Fibroblast of skin of scalp (primary cell): ENCODE results near the gene OSBPL2.

Experiments
- DNase-seq: peaks from one replicate; pipeline ENCODE4 v3.0.0-alpha.2; 2013

Gene OSBPL2

DNA sequence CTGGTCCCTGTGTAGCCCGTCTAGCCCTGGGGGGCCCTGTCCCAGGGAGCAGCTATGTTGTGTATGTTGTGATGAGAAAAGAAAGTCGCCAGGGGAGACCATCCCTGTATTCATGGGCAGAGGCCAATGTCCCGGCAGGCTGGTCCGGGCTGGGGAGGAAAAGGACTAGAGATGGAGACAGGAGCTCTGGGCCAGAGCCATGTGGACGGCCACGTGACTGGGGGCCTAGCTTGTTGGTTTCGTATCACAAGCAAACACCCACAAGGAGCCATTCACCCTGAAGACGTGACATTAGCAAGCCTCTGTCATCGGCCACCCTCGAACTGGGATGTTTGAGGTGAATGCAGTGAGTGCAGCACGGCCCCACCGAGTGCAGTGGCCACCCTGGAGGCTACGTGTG, 15.3 kb upstream of the OSBPL2 start:
- no peak for DNase-seq

DNA sequence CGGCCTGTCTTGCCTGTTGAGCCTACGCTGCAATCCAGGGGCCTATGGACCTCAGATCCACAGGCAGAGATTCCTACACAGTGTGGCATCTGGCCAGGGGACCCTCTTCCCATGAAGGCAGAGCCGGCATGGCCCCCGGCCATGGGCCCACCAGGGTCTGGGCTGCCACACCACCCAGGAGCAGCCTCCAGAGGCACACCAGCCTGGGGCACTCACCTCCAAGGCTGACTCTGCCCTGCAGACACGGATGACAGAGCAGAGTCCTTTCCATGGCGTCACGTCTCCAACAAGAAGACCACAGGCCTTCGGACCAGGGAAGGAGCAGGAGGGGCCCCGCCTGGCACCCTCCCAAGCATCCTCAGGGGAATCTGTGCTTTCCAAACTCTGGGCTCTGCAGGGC, 14.8 kb upstream of the OSBPL2 start:
- no peak for DNase-seq

DNA sequence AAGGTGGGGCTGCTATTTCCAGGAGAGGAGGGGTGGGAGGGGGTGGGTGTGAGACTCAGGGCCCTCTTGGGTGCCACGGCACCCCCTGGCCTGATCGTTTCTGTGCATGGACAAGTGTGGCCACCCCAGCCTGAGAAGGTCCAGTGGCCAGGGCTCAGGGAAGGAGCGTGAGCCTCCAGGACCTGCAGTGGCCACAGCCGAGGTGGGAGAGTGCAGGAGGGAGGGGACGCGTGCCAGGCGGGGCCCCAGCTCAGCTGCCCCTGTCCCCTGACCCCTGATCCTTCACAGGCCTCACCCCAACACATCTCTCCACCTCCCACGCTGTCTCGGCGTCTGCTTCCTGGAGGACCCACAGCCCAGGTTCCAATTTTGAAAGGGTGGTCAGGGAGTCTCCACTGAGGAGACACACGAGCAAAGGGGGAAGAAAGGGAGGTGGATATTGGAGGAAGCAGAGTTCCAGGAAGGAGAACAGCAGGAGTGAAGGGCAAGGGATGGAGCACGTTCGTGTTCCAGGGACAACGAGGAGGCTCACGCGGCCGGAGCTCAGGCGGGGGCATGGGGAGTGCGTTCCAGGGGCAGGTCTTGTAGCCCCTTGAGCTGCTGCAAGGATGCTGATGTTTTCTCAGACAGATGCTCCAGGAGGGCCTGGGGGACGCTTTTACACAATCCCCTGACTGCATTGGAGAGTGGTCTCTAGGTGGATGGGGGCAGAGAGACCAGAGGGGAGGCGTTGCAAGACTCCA, 14.0 kb upstream of the OSBPL2 start:
- no peak for DNase-seq

DNA sequence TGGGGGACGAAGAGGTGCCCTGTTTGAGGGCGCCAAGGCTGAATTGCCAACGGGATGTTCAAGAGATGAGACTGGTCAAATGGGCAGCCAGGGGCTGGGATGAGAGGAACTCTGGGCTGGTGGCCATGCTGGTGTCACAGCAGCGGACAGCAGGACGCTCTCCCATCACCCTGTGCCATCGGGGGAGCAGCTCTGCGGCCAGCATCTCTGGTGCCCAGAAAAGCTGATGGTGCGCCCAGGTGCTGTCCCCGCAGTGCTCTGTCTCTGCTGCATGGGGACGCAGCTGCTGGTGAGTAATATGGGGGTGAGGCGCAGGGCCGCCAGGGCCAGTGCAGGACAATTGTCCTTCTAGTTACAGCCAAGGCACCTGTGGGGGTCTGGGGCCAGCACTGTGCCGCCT, 13.3 kb upstream of the OSBPL2 start:
- no peak for DNase-seq

DNA sequence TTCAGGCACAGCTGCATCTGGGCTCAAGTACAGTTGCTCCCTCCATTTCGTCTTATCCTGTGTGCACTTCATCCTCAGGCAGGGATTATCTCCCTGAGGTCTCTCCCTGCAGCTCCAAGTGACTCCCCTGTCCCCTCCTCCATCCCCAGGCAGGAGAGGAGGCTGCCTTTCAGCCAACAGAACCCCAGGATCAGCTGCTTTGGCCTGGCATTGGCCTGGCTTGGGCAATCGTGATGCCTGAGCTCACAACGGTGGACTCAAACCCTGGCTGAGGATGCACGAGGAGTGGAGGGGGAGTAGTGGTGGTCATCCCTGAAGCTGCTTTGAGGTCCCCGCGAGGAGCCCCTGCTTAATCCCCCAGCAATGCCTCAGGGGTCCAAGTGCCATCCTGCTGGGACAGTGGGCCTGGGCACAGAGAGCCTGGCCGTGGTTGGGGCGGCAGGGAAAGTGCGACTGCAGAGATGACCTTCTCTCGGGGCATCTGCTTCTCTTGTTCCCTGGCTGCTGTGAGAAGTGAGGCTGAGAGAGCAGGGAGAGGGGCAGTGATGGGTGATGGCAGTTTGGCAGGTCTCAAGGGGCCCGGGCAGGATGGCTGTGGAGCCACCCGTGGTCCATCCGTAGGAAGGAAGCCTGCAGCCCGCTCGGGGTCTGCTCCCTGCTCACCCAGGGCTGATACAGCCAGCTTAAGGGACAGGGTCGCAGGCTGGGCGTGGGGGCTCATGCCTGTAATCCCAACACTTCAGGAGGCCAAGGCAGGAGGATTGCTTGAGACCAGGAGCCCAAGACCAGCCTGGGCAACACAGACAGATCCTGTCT, 12.3 kb upstream of the OSBPL2 start:
- no peak for DNase-seq

DNA sequence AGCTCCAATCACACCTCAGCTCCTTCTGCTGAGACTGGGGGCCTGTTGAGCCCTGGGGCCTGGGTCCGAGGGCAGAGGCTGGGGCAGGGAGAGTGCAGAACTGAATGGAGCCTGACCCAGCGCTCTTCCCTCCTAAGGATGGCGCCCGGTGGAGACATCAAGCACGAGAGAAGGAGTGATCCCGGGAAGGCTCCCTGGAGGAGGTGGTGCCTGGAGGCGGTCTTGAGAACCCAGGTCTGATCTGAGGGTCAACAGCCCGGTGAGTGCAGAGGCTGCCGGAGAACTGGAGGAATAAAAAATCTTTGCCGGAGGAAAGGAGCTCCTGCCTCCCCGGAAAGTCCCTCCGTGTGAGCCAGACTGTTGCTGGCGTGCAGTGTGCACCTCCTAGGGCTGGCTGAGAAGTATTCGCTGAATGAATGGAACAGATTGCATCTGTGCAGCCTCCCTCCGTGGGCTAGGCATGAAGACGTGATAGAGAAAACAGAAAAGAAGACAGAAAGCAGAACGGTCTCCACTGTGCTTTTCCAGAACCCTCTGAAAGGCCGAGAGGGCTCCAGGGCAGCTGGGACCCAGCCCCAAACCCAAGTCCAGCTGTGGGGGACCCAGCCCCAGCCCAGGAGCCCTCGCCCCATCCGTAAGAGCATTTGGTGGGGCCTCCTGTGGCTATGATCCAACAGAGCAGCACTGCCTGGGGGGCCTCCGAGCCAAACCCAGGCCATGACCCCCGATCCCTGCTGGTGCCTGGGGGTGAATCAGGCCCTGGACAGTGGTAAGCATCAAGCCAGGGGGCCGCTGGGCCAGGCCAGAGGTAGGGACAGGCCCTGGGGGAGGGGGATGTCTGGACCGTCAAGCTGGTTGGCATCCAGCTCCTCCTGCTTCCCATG, 11.4 kb upstream of the OSBPL2 start:
- no peak for DNase-seq

DNA sequence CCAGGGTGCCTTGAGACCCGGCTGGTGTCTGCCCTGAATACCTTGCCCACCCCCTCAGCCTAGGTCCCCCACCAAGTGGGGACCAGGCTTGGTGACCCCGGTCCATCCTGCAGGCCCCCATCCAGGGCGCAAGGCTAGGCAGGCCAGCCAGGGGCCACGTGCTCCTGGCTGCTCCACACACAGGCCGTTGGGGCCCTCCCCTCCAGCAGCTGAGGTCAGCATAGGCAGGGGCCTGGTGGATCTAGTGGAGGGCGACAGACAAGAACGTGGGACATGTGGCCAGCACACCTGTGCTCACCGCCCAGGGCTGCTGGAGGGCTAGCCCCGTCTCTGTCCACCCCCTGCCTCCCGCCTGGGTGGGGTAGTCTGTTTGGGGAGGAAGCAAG, 10.7 kb upstream of the OSBPL2 start:
- DNase-seq, result no peak

DNA sequence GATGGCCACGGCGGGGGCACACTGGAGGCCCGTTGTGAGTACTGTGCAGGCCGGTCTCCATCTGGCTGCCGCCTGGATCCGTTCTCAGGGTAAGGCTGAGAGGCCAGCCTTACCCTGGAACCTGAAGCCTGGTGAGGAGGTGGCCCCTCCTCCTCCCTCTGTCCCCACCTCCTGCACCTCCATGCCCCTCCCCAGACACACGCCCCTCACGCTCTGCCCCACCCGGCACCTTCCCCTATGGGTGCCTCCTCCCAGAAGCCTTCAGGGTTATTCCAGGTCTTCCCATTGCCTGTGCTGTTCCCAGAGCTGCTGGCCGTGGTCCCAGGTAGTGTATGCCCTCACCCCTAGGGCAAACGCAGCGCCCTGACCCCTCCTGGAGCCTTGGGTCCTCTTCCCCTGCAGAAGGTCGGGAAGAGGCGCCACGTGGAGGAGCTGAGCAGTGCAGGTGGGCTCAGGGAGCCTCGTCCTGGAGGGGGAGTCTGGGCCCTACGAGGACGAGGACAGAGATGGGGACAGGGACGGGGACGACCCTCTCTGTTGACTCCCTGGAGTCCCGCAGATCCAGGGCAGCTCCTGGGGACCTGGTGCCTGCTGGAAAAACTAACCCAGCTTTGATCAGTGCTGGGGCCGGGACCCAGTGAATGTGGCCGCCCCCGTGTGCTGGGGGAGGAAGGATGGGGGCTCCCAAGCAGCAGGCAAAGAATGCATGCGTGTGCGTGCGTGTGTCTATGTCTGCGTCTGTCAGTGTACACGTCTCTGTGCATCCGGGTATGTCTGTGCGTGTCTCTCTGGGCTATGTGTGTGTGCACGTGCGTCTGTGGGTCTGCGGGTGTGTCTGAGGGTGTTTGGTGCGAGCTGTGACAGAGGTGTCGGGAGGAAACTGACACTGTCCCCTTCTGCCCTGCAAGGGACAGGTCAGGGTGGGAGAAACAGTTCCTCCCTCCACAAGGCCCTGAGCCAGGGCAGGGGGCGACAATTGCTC, 10.1 kb upstream of the OSBPL2 start:
- DNase-seq, result no peak

DNA sequence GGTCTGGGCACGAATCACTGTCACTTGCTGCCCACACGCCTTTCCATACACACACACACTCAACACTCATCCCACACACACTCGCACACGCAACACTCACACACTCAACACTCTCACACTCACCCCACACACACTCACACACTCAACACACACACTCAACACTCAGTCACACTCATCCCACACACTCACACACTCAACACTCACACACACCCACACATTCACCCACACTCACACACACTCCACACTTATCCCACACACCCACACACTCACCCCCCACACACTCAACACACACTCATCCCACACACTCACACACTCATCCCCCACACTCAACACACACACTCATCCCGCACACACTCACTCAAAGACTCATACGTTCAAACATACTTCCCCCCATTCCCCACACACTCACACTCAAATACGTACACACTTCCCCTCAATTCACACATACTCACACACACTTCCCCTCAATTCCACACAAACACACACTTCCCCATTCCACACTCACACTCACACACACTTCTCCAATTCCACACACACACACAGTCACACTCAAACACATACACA, 9.3 kb upstream of the OSBPL2 start:
- no peak for DNase-seq

DNA sequence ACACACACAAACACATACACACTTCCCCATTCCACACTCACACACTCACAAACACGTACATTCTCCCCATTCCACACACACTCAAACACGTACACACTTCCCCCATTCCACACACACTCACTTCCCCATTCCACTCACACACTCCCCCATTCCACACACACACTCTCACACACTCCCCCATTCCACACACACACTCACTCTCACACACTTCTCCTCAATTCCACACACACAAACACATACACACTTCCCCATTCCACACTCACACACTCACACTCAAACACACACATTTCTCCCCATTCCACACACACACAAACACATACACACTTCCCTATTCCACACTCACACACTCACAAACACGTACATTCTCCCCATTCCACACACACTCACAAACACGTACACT, 8.7 kb upstream of the OSBPL2 start:
- no peak for DNase-seq

DNA sequence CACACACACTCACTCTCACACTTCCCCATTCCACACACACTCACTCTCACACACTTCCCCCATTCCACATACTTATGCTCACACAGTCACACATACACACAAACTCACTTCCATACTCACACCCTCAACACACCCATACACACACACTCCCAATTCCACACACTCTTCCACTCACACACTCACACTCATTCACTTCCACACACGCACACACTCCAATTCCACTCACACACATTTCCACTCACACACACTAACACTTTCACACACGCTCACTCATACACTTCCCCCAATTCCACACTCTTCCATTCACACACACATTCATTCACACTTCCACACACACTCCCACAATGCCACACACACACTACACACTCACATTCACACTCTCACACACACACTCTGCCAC, 8.0 kb upstream of the OSBPL2 start:
- no peak for DNase-seq

DNA sequence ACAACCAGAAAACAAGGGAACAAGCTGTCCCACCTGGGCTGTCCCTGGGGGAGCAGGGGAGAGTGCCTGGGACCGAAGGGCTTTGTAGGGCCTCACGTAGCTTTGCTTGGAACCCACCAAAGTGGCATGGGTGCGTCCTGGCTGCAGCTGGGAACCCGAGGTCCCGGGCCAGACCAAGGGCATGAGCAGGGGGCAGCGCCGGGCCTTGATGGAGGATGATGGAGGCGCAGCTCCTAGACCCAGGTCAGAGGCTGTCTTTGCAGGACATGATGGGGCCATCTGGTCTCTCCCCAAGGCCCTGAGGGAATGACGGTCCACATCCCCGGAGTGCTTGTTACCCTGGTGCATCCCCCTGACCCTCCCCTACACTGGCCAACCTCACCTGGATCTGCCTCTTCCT, 7.6 kb upstream of the OSBPL2 start:
- DNase-seq, result no peak

DNA sequence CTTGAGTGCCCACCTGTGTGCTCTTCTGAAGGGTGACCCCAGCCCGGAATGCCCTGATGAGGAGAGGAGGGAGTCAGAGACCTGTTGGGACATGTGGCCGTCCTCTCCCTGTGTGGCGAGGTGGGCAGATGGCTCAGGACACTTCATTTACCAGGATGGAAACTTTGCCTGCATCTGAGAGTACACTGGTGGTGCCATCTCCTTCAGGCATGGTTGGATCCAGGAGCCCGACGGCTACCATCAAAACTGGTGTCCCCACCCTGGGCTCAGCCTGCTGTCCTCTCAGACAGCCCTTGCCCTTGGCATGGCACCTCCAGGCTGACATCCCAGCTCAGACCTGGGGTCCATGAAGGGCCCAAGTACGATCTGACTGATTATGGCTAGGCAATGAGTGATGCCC, 7.0 kb upstream of the OSBPL2 start:
- no peak for DNase-seq

DNA sequence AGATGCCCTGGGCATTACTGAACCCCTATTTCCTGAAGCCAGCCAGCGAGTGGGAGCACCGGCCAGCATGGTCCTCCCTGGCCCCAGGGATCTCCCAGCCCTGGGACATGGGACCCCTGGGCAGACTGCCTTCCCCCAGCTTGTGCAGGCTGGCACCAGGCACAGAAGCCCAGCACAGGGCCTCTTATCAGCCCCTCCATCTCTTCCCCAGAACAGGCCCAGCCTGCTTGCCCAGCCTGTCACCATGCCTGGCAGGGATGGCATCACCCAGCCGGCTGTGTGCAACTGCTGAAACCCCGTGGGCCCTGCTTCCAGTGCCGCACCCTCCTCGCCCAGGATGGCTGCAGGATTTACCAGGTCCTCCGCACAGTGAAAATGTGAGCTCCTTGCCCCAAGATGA, 6.1 kb upstream of the OSBPL2 start:
- no peak for DNase-seq

DNA sequence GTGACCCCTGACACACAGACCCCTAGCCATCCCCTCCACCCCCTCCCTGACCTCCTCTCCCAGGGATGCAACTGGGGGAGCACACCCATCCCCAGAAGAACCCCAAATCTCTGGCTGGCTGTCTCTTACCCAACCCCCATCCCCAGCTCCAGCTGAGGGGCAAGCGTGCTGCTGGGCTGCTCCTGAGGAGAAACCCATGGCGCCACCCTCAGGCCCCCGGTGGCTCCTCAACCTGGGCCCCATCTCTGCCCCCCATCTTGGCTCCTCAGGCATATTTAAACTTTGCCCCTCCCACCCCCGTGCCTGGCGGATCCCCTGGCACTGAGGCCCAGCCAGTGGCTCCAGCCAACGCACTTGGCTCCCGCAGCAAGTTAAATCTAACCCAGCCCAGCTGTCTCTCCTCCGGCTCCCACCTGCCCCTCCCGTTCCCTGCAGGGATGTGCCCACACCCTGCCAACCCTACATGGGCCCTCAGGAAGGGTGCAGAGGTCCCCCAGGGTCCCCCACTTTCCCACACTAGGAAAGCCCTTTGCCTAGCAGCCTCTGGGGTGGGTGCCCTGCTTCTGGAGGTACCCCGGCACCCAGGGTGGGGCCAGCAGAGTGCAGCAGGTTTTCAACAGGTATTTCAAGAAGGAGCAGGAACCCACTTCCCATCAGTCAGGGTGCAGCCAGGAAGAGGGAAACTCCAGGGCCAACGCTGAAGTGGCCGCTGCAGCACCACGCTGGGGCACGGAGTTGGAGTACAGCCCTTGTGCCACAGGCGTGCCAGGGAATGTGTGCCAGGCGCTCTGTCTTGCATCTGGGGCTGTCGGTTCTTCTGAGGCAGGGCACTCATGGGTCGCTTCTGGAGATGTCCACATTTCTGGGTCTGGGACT, 5.3 kb upstream of the OSBPL2 start:
- DNase-seq, result no peak

DNA sequence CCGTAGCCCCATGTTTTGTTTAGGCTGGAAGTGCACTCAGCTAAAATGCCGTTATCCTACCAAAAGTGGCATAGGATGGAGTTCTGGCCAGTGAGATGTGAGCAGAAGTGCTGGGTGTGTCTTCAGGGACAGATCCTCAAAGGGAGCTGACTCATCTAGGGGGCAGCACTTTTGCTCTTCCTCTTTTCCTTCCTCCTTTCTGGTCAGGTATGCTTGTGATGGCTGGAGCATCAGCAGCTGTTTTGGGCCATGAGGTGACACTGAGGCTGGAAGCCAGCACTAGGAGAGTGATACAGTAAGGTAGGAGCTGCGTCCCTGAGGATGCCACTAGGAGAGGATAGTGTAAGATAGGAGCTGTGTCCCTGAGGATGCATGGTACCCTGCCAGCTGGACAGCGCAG, 4.6 kb upstream of the OSBPL2 start:
- no peak for DNase-seq

DNA sequence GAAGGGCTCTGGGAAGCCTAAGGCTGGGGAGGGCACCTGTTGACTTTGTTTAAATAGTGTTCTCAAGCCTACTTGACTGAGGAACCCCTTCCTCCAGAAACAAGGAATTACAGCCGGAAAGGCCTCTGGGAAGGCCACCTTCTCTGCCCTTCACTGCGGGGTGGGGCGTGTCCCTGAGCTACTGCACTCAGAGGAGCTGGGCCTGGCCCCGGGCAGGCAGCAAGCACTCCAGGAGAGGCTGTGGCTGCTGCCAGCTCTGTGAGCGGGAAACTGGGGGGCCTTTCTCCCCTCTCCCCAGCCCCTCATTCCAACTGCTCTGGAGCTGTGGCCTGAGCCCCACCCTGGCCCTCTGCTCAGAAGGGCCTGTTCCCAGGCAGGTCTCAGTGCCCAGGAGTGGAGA, 4.0 kb upstream of the OSBPL2 start:
- no peak for DNase-seq

DNA sequence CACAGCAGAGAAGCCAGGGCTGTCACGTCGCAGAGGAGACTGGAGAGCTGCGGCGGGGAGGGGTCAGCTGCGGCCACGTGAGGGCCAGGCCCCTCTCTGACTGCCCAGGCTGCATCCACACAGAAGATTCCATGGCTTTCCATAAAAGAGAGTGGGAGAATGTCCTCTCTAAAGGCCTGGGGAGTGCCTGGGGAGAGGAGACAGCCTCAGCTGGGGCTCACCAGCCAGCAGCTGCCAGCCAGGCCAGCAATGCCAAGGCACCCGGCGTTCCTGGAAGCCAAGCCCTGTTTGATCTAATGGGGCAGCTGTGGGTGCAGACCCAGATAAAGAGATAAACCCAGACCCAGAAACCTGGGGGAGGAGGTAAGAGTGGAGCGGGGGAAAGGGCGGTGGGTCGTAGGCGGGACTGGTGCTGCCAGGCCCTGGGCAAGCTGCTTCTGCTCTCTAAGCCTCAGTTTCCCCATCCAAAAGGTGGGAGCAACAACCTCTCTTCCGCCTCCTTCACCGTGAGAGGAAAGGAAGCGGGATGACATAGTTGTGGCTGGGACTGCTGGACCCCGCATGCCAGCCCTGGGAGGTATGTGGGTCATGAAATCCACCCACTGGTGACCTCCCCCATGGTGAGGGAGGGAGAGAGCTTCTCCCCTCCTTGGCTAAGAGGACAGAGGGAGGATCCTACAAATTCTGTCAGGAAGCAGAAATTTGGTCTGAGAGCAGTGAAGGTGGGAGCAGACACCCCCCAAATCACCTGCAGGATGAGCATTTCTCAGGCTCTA, 3.1 kb upstream of the OSBPL2 start:
- DNase-seq, result no peak

DNA sequence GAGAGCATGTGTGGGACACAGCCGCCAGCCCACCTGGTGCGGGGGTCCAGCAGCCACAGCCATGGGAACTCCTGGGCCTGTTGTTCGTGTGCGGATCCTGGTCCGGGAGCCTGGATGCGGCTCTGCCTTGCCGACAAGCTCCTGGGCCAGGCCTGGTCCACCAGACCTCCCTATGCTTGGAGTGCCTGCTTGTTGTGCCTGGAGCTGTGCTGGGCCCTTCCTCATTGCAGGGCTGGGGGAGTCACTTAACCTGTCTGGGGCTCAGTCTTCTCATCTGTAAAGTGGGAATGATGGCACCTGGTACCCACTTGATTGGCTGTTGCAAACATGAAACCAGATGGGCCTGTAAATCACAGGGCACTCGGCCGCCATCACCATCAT, 2.6 kb upstream of the OSBPL2 start:
- no peak for DNase-seq

DNA sequence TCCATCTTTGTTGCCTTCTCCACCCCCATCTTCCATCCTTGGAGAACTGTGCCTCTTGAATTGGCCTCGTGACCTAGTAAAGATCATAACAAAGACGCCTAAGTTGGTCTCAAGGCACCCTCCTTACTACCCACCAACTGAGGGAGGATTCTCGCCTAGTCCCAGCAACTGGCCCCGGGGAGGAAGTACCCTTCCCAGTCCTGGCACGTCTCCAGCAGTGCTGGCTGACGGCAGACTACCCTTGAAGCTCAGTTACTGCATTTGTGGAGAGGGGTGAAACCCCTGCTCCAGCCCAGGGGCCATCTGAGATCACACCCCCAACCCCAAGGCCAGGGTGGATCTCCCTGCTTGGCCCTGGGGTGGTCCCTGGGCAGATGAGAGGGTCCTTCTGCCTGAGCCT, 2.1 kb upstream of the OSBPL2 start:
- DNase-seq, result no peak
